ENCODE results near the gene ESRRB. TPM values are rescaled to one million over a fixed set of nuclear protein-coding genes. Genes with fewer than 3 reads are reported as not detected.

The ESRRB gene
- total RNA-seq, 3 donors from 2014 or later, result 0.16 to 0.44 TPM; not detected in 1

GRCh38 chr14:76343386-76343785 is 32.6 kb upstream of the ESRRB start:
- no peak for DNase-seq (ENCODE audit: low spot score in 2 of 2)
- intact Hi-C loops (cut with DNase I; ENCODE audit: low total_unique reads), result no loop called here

GRCh38 chr14:76346391-76347160 is 29.4 kb upstream of the ESRRB start:
- Histone ChIP-seq H3K27me3 (peaks cover 0 to 4% of the 10 kb centered on the region in 2 donors), H3K27ac (no peak overlapping the region), H3K9me3 (peaks cover 0 to 8% of the 10 kb centered on the region in 2 donors), H3K4me1 (no peaks in the 10 kb centered on the region), H3K36me3 (no peaks in the 10 kb centered on the region), H3K4me3 (no peak overlapping the region)
- TF ChIP-seq POLR2A (IDR thresholded peaks at IDR 0.05) (no peak), CTCF (IDR thresholded peaks at IDR 0.05) (no peak), POLR2AphosphoS5 (IDR thresholded peaks at IDR 0.05) (no peak)
- no peak for DNase-seq (ENCODE audit: low spot score in 2 of 2)
- intact Hi-C loops (cut with DNase I; ENCODE audit: low total_unique reads), result no loop called here

More at GRCh38 chr14:76343386-76343785, 32.6 kb upstream of the ESRRB start:
- H3K27ac ChIP-seq, result no peak overlapping the region
- H3K27me3 ChIP-seq, result peaks cover 0 to 5% of the 10 kb centered on the region in 2 donors
- no peaks in the 10 kb centered on the region for H3K4me1 ChIP-seq
- no peak overlapping the region for H3K4me3 ChIP-seq
- H3K9me3 ChIP-seq, result peaks cover 0 to 8% of the 10 kb centered on the region in 2 donors
- TF ChIP-seq POLR2A (IDR thresholded peaks at IDR 0.05) (no peak), POLR2AphosphoS5 (IDR thresholded peaks at IDR 0.05) (no peak), CTCF (IDR thresholded peaks at IDR 0.05) (no peak)
- H3K36me3 ChIP-seq, result no peaks in the 10 kb centered on the region

- no peak overlapping the region for H3K27ac ChIP-seq
Measured at GRCh38 chr14:76348898-76349297, 27.0 kb upstream of the ESRRB start.

GRCh38 chr14:76349993-76350392 is 25.9 kb upstream of the ESRRB start:
- intact Hi-C loops (cut with DNase I; ENCODE audit: low total_unique reads), result no loop called here
- no peak for DNase-seq (ENCODE audit: low spot score in 2 of 2)
- H3K27me3 ChIP-seq, result peaks cover 0 to 4% of the 10 kb centered on the region in 2 donors

More at GRCh38 chr14:76348898-76349297, 27.0 kb upstream of the ESRRB start:
- intact Hi-C loops (cut with DNase I; ENCODE audit: low total_unique reads), result no loop called here
- TF ChIP-seq CTCF (IDR thresholded peaks at IDR 0.05), result no peak
- TF ChIP-seq POLR2AphosphoS5 (IDR thresholded peaks at IDR 0.05), result no peak
- no peak for TF ChIP-seq POLR2A (IDR thresholded peaks at IDR 0.05)
- Histone ChIP-seq H3K4me1 (no peaks in the 10 kb centered on the region), H3K36me3 (no peaks in the 10 kb centered on the region), H3K27me3 (peaks cover 0 to 3% of the 10 kb centered on the region in 2 donors), H3K4me3 (no peak overlapping the region), H3K9me3 (peaks cover 0 to 2% of the 10 kb centered on the region in 2 donors)
- DNase-seq (ENCODE audit: low spot score in 2 of 2), result no peak

More at GRCh38 chr14:76349993-76350392, 25.9 kb upstream of the ESRRB start:
- Histone ChIP-seq H3K4me3 (no peak overlapping the region), H3K9me3 (no peaks in the 10 kb centered on the region), H3K36me3 (no peaks in the 10 kb centered on the region), H3K27ac (no peak overlapping the region), H3K4me1 (no peaks in the 10 kb centered on the region)
- TF ChIP-seq POLR2A (IDR thresholded peaks at IDR 0.05) (no peak), CTCF (IDR thresholded peaks at IDR 0.05) (no peak), POLR2AphosphoS5 (IDR thresholded peaks at IDR 0.05) (no peak)

Data from breast epithelium (tissue), 4 donors.